8988T (cell line): ENCODE results near the gene ANKRD63.

Experiments used
- DNase-seq: peaks from one replicate; pipeline ENCODE4 v3.0.0; 2011

Gene ANKRD63

DNA sequence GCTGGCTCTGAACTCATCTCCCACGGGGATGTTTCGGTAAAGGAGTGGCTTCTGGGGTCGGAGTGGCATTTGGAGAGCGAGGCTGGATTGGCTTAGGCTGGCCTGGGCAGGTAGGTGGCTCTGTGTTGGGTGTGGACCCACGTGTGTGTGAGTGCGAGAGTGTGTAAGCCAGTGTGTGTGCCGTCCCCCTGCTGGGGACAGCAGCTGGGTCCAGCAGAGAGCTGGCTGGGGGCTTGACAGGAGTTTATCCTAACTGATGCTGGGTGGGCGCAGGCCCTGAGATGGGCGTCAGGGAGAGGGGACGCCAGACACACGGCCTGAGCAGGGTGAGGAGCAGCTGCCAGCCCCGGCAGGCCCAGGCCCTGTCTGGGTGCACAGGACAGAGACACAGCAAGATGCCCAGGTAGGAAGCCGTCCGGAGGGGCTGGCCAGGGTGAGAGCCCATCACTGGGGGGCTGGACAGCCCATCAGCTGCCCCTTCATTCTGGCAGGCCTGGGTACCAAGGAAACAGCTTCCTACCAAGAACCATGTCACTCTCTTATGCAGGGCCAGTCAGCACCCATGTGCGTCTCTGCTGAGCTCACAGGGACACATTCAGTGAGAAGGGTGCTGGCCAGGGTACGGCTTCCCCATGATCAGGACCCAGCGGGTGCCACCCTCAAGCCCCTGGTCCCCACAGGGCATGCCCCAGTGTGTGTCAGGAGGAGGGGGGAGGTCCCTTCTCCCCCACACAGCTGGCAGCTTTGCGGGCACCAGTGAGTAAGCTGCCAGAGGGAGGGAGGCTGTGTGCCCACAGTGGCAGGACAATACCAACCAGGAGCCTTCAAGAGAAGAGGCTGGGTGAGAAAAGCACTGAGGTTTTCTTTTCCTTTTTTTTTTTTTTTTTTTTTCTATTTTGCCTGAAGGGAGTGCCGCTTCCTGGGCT is 42.9 kb downstream of the ANKRD63 start:
- no peak for DNase-seq

- no peak for DNase-seq
Measured at GRCh38 chr15:40239404-40239692, 43.5 kb downstream of the ANKRD63 start.

- DNase-seq, result peak; percentile 78
Measured at GRCh38 chr15:40238532-40239403, 44.1 kb downstream of the ANKRD63 start, which contains the start of gene PAK6. Gene PAK6 (plus strand): TSS chr15:40239063. CDS start chr15:40264786, 25,723 bp downstream.

DNA sequence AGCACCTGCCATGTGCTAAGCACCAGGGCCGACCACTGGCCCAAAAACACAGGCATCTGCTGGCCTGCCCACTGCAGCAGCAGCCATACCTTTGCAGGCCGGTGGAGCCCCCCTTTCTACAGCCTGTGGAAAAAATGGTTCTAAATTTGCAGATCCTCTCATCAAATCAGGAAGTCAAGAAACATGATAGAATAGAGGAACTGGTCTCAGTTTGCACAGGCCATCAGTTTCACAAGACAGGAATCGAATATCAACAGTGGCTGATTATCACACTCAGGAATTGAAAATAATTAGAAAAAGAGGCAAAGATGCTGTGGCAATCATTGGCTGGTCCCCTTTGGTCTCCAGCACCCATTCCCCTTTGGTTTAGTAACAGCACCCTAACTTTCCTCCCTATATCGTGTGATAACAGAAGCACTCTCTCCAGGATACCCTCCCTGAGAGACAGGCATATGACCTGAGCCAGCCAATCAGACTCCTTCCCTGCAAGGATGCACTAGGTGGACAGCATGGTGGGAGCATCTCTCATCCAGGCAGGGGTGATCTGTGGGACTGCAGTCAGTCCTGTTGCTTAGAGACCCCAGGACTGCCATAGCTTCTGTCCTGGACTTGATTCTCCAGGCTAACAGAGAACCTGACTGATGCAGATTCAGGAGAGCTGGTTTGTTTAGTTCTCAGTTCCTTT is 47.5 kb downstream of the ANKRD63 start:
- DNase-seq, result no peak

- DNase-seq, result no peak
Measured at GRCh38 chr15:40234783-40235182, 48.1 kb downstream of the ANKRD63 start.

DNA sequence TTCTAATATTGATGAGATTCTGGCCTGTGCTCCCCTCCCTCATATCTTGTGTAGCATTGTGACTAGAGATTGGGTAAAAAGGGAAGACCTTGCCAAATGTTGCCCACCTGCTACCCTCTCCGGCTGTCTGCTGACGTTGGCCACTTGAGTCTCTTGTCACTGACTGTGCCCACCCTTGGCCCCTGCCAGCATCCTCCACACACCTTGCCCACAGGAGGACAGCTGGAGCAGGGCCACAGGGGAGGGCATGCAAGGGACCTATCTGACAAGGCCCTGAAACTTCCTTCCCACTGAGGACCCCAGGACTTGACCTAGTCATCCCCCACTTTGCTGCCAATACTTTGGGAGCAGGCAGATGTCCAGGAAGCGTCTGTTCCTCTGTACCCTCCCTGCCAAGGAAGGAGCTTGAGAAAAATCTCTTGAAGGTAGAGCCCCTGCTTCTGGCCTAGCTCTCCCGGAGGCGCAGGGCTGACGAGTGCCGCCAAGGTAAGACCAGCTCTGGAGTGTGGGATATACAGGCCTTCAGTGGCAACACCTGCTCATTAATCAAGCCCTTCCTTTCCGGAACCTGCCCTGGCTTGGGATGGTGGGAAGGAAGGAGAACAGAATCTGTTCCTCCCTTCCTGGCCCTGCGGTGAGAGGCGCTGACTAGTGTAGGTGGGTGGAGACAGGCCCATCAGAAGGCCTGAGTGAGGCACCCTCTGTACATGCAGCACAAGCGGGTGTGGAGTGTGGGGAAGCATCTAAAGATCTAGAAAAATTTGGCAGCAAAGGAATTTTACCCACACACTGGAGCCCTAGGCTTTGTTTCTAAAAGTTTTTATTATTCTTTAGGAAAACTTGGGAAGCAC is 48.9 kb downstream of the ANKRD63 start:
- DNase-seq, result no peak

- DNase-seq, result no peak
Measured at GRCh38 chr15:40232625-40233070, 50.2 kb downstream of the ANKRD63 start.
